Karpas-422 (cell line): Measurements from ENCODE around the gene SEC16A. TPM values are rescaled to one million over a fixed set of nuclear protein-coding genes. Genes with fewer than 3 reads are reported as not detected.

Source experiments
- DNase-seq: peaks from one replicate; pipeline ENCODE4 v3.0.0-alpha.2; 2015
- H2AFZ ChIP-seq: fragments of 200-600 bp; sonication (generic); 2 replicates; pipeline ENCODE4 v1.6.1; 2014; ENCODE audit warnings: antibody characterized with exemption, low read length, mixed read lengths
- H3K27ac ChIP-seq: fragments of 200-600 bp; sonication (generic); 2 replicates; pipeline ENCODE4 v1.5.1; 2014; ENCODE audit warnings: mild to moderate bottlenecking, low read length, moderate library complexity
- H3K27me3 ChIP-seq: fragments of 200-600 bp; sonication (generic); 2 replicates; pipeline ENCODE4 v1.6.1; 2014; ENCODE audit warnings: low read length, mixed read lengths
- H3K36me3 ChIP-seq: fragments of 200-600 bp; sonication (generic); 2 replicates; pipeline ENCODE4 v1.6.1; 2014; ENCODE audit warnings: low read length, mixed read lengths; ENCODE audit not compliant: insufficient read depth
- H3K4me1 ChIP-seq: fragments of 200-600 bp; sonication (generic); 2 replicates; pipeline ENCODE4 v1.6.1; 2014; ENCODE audit warnings: mild to moderate bottlenecking, low read length, mixed read lengths
- H3K4me2 ChIP-seq: fragments of 200-600 bp; sonication (generic); 2 replicates; pipeline ENCODE4 v1.6.1; 2014; ENCODE audit warnings: low read length, low read depth, mild to moderate bottlenecking; ENCODE audit not compliant: poor library complexity, severe bottlenecking
- H3K4me3 ChIP-seq: fragments of 200-600 bp; sonication (generic); 2 replicates; pipeline ENCODE4 v1.5.1; 2014; ENCODE audit warnings: mild to moderate bottlenecking, antibody characterized with exemption, low read length, mixed read lengths
- H3K79me2 ChIP-seq: fragments of 200-600 bp; sonication (generic); 2 replicates; pipeline ENCODE4 v1.6.1; 2014; ENCODE audit warnings: mild to moderate bottlenecking, low read length, mixed read lengths
- H3K9ac ChIP-seq: fragments of 200-600 bp; sonication (generic); 2 replicates; pipeline ENCODE4 v1.6.0; 2014; ENCODE audit warnings: low read length
- H3K9me2 ChIP-seq: fragments of 200-600 bp; sonication (generic), shearing (Covaris generic); replicated peaks from 2 replicates; pipeline ENCODE4 v1.6.0; 2014; ENCODE audit warnings: mild to moderate bottlenecking, low read length, moderate library complexity; ENCODE audit not compliant: insufficient read depth
- H3K9me3 ChIP-seq: fragments of 300-700, 200-600 bp; sonication (generic); 2 replicates; pipeline ENCODE4 v1.6.1; 2014; ENCODE audit warnings: low read length, mixed read lengths
- H4K20me1 ChIP-seq: fragments of 200-600 bp; sonication (generic); 2 replicates; pipeline ENCODE4 v1.6.1; 2014; ENCODE audit warnings: mild to moderate bottlenecking, antibody characterized with exemption, low read length, low read depth; ENCODE audit not compliant: insufficient read depth
- total RNA-seq: library from RNA; depleted of rRNA; stranded (reverse); fragments of >200 nt; shearing (Covaris generic); gene quantifications from 2 replicates; pipeline ENCODE4 v1.2.3, GENCODE V29; 2014; ENCODE audit warnings: low replicate concordance

SEC16A gene
- total RNA-seq, 1 experiment from 2014 or later: 21.5 TPM

DNA sequence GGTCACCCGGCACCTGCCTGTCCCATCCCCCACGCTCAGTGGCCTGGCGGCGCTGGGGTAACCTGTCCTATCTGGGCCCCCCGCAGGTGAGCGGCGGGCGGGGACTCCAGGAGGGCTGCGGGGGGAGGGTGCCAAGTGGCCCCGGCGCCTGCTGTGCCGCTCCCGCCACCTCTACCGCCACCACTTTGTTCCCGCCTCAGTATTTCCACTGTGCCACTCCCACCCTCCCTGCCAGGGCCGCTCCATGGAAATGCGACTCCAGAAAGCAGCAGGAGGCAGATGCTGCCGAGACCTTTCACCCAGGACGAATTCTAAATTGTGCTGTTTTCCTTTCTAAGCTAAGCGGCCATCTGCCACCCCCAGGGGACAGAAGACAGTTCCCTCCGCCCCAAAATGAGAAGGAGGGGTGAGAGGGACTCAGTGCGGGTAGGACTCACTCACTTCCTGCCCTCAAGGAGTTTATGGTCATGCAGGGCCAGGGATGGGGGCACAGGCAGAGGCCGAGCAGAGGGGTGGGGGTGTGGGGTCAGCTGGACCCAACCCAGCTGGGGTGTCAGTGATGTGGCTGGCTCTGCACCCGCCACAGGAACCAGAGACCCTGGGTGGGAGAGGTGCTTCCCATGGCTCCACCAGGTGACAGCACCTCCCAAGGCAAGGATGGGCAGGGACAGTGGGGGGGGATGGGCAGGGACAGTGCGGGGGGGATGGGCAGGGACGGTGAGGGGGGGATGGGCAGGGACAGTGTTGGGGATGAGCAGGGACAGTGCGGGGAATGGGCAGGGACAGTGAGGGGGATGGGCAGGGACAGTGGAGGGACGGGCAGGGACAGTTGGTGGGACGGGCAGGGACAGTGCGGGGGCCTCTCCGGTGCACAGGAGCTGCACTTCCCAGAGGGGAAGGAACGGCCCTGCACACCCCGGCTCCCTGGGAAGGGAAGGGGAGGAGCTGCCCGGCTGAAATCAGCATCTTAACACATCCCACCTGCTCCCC, 45.2 kb upstream of the SEC16A start:
- Histone ChIP-seq H3K9me2 (no peaks in the 10 kb centered on the region), H2AFZ (no peak overlapping the region), H3K27me3 (no peaks in the 10 kb centered on the region), H3K27ac (no peak overlapping the region), H3K79me2 (no peaks in the 10 kb centered on the region), H4K20me1 (peaks cover 27% of the 10 kb centered on the region; the same call in 1 of the 2 replicates), H3K9ac (no peak overlapping the region), H3K4me2 (no peak overlapping the region), H3K4me3 (no peak overlapping the region), H3K9me3 (no peaks in the 10 kb centered on the region), H3K4me1 (peaks cover 8% of the 10 kb centered on the region), H3K36me3 (no peaks in the 10 kb centered on the region)
- peak; percentile 70 for DNase-seq

- Histone ChIP-seq H3K9ac (no peak overlapping the region), H3K4me2 (no peak overlapping the region), H3K4me3 (no peak overlapping the region), H2AFZ (no peak overlapping the region), H4K20me1 (peaks cover 18% of the 10 kb centered on the region; the same call in 1 of the 2 replicates), H3K4me1 (no peaks in the 10 kb centered on the region), H3K27me3 (no peaks in the 10 kb centered on the region), H3K27ac (no peak overlapping the region), H3K79me2 (no peaks in the 10 kb centered on the region), H3K9me2 (no peaks in the 10 kb centered on the region), H3K9me3 (no peaks in the 10 kb centered on the region), H3K36me3 (no peaks in the 10 kb centered on the region)
- no peak for DNase-seq
Observed at GRCh38 chr9:136527131-136527530, 44.3 kb upstream of the SEC16A start.

GRCh38 chr9:136526625-136527066, 43.8 kb upstream of the SEC16A start:
- Histone ChIP-seq H3K27me3 (no peaks in the 10 kb centered on the region), H3K79me2 (no peaks in the 10 kb centered on the region), H3K9me2 (no peaks in the 10 kb centered on the region), H3K4me2 (no peak overlapping the region), H4K20me1 (peaks cover 15% of the 10 kb centered on the region; the same call in 1 of the 2 replicates), H2AFZ (no peak overlapping the region), H3K27ac (no peak overlapping the region), H3K36me3 (no peaks in the 10 kb centered on the region), H3K4me1 (no peaks in the 10 kb centered on the region), H3K4me3 (no peak overlapping the region), H3K9ac (no peak overlapping the region), H3K9me3 (no peaks in the 10 kb centered on the region)
- no peak for DNase-seq

DNA sequence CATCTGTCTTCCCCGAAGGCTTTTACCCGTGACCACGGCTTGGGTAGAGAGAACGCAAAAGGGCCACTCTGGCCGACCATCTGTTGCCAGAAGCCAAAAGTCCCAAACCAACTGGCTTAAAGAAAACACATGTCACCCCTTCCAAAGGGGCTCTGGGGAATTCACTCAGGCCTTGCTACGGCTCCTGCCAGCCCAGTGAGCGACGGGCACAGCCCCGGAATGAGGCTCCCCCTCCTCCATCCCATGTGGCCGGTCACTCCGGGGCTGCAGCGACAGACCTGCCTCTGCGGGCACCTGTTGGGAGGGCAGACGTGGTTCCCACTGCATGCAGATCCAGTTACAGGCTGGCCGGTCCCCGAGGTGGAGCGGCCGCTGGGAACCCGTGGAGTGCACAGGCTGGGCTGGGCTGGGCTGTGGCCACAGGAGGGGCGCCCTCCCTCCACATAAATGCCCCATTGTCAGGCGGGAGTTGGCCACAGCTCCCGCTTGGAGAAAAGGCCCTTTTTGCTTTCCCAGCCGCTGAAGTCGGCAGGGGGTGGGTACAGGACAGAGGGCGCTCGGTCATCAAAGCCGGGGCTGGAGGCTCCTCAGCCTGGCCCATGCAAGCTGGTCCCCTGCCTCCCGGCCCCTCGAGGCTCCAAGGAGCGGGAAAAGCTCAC, 43.1 kb upstream of the SEC16A start:
- H3K9me2 ChIP-seq: no peaks in the 10 kb centered on the region
- DNase-seq: no peak
- peaks cover 15% of the 10 kb centered on the region; the same call in 1 of the 2 replicates for H4K20me1 ChIP-seq
- no peak overlapping the region for H3K4me2 ChIP-seq
- H3K9ac ChIP-seq: no peak overlapping the region
- no peak overlapping the region for H3K4me3 ChIP-seq
- H3K27me3 ChIP-seq: no peaks in the 10 kb centered on the region
- H3K36me3 ChIP-seq: no peaks in the 10 kb centered on the region
- no peaks in the 10 kb centered on the region for H3K79me2 ChIP-seq
- H3K27ac ChIP-seq: no peak overlapping the region
- H3K4me1 ChIP-seq: no peaks in the 10 kb centered on the region
- H3K9me3 ChIP-seq: no peaks in the 10 kb centered on the region
- H2AFZ ChIP-seq: no peak overlapping the region

GRCh38 chr9:136525207-136525606, 42.4 kb upstream of the SEC16A start:
- Histone ChIP-seq H3K79me2 (no peaks in the 10 kb centered on the region), H3K27ac (no peak overlapping the region), H3K4me1 (no peaks in the 10 kb centered on the region), H2AFZ (no peak overlapping the region), H3K9me2 (no peaks in the 10 kb centered on the region), H4K20me1 (peaks cover 15% of the 10 kb centered on the region; the same call in 1 of the 2 replicates), H3K9ac (no peak overlapping the region), H3K27me3 (no peaks in the 10 kb centered on the region), H3K36me3 (no peaks in the 10 kb centered on the region), H3K9me3 (no peaks in the 10 kb centered on the region), H3K4me3 (no peak overlapping the region), H3K4me2 (no peak overlapping the region)
- DNase-seq: no peak

- H4K20me1 ChIP-seq: no peaks in the 10 kb centered on the region
- H3K9me2 ChIP-seq: no peaks in the 10 kb centered on the region
- H3K4me2 ChIP-seq: no peak overlapping the region
- H3K4me1 ChIP-seq: 0 out of 2 replicates have a peak, but pooled peaks cover 5% of the 10 kb centered on the region
- no peak for DNase-seq
- H3K9ac ChIP-seq: no peak overlapping the region
- no peaks in the 10 kb centered on the region for H3K27me3 ChIP-seq
- H2AFZ ChIP-seq: no peak overlapping the region
- no peaks in the 10 kb centered on the region for H3K9me3 ChIP-seq
- H3K4me3 ChIP-seq: no peak overlapping the region
- no peaks in the 10 kb centered on the region for H3K79me2 ChIP-seq
- no peak overlapping the region for H3K27ac ChIP-seq
- no peaks in the 10 kb centered on the region for H3K36me3 ChIP-seq
Observed at GRCh38 chr9:136522314-136523237, 39.7 kb upstream of the SEC16A start.

GRCh38 chr9:136521537-136521936, 38.7 kb upstream of the SEC16A start:
- no peaks in the 10 kb centered on the region for H3K36me3 ChIP-seq
- H3K27me3 ChIP-seq: no peaks in the 10 kb centered on the region
- H3K9ac ChIP-seq: no peak overlapping the region
- no peaks in the 10 kb centered on the region for H3K9me3 ChIP-seq
- no peak overlapping the region for H2AFZ ChIP-seq
- no peaks in the 10 kb centered on the region for H4K20me1 ChIP-seq
- H3K79me2 ChIP-seq: no peaks in the 10 kb centered on the region
- H3K4me3 ChIP-seq: no peak overlapping the region
- no peaks in the 10 kb centered on the region for H3K9me2 ChIP-seq
- DNase-seq: no peak
- H3K4me2 ChIP-seq: no peak overlapping the region
- H3K27ac ChIP-seq: no peak overlapping the region
- 0 out of 2 replicates have a peak, but pooled peaks cover 5% of the 10 kb centered on the region for H3K4me1 ChIP-seq
